Measurements from ENCODE around the gene RFK. TPM values are rescaled to one million over a fixed set of nuclear protein-coding genes. Genes with fewer than 3 reads are reported as not detected.

RFK gene
- total and polyA plus RNA-seq, 9 of the 15 experiments (the other 6 are each of a cell fraction or from before 2014, with no cell fraction given), result 3.8 to 51.1 (median 14.8) TPM

GRCh38 chr9:76338418-76338817 is 55.8 kb downstream of the RFK start:
- H3K9me1 ChIP-seq (ENCODE audit: control insufficient read depth, insufficient read depth, low read length), result no peaks in the 10 kb centered on the region
- no TSS peak for BruUV-seq (replicated peaks)
- ChIA-PET CTCF (ENCODE audit: low intra/inter-chr PET ratio) (no interaction called here), POLR2A (interaction anchor here (1.0 kb wide), 1 partner anchor 21 kb away, joined by 3 read pairs; no protein-coding TSS in a partner anchor)
- 23% methylated on average over 6 of the region's 6 CpGs for WGBS (ENCODE audit: insufficient coverage, low coverage, missing lambda C conversion rate)
- ATAC-seq (no peak), FAIRE-seq (no peak), DNase-seq (ENCODE audit: extremely low read depth in 1 of 4, low spot score in 3 of 4) (no peak)
- no peaks in the 10 kb centered on the region; a peak in 2 of 5 replicates for H3K27me3 ChIP-seq (ENCODE audit: control insufficient read depth in 2 of 2, insufficient read depth in 2 of 2, low read length in 2 of 2)
- H3K4me1 ChIP-seq (replicated peaks in 1 of 2; ENCODE audit: control insufficient read depth in 2 of 2, insufficient read depth in 2 of 2, low read length in 2 of 2), result no peaks in the 10 kb centered on the region; a peak in 1 of 5 replicates
- TF ChIP-seq ZKSCAN1 (IDR thresholded peaks at IDR 0.05; ENCODE audit: low read depth, low read length) (no peak), SMARCA4 (IDR thresholded peaks at IDR 0.05) (no peak), ZNF165 (CRISPR knock-in tag; IDR thresholded peaks at IDR 0.05; ENCODE audit: borderline replicate concordance) (no peak), SUPT5H (IDR thresholded peaks at IDR 0.05) (no peak)
- no peaks in the 10 kb centered on the region for H4K20me1 ChIP-seq (replicated peaks; ENCODE audit: control insufficient read depth, insufficient read depth, low read length)
- H3K79me2 ChIP-seq (ENCODE audit: control insufficient read depth, insufficient read depth, low read length), result no peaks in the 10 kb centered on the region
- H3K27ac ChIP-seq (ENCODE audit: extremely low read depth, low read depth, low read length), result no peak overlapping the region
- intact Hi-C loops (cut with micrococcal nuclease), result no loop called here
- no peak overlapping the region for H3K4me3 ChIP-seq
- no peaks in the 10 kb centered on the region for H3K36me3 ChIP-seq (ENCODE audit: control insufficient read depth, insufficient read depth, low read length)
- no peak overlapping the region for H2AFZ ChIP-seq (ENCODE audit: low read depth, low read length)
- no peak overlapping the region for H3K9ac ChIP-seq (ENCODE audit: insufficient read depth in 1 of 2, low read depth in 2 of 2, low read length in 2 of 2)
- no peak overlapping the region for H3K4me2 ChIP-seq (ENCODE audit: insufficient read depth, low read length)
- in situ Hi-C loops (cut with MboI), result no loop called here
- no peaks in the 10 kb centered on the region for H3K9me3 ChIP-seq (replicated peaks; ENCODE audit: control insufficient read depth, insufficient read depth, low read depth, low read length)

DNA sequence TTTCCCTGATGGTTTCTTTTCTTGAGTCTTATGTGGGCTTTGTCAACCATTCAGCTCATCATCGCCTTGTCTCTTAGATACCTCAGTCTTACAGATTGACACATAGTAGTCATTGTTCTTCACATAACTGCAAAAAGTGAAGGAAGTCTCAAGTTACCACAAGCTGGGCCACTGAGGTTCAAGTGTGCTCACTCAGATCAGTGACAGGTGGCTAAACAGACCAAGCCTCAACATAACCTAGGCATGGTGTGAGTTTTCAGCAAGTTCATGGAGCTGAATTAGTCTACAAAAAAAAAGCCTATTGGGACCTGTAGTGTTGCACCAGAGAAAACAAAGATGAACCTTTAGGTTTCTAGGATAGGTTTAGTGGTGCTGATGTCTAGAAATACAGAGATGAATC is 58.2 kb downstream of the RFK start:
- Histone ChIP-seq H3K36me3 (ENCODE audit: control insufficient read depth, insufficient read depth, low read length) (no peaks in the 10 kb centered on the region), H3K9me3 (replicated peaks; ENCODE audit: control insufficient read depth, insufficient read depth, low read depth, low read length) (no peaks in the 10 kb centered on the region), H3K4me1 (replicated peaks in 1 of 2; ENCODE audit: control insufficient read depth in 2 of 2, insufficient read depth in 2 of 2, low read length in 2 of 2) (no peaks in the 10 kb centered on the region; a peak in 1 of 5 replicates), H3K4me2 (ENCODE audit: insufficient read depth, low read length) (no peak overlapping the region), H3K9me1 (ENCODE audit: control insufficient read depth, insufficient read depth, low read length) (no peaks in the 10 kb centered on the region), H3K4me3 (no peak overlapping the region), H3K9ac (ENCODE audit: insufficient read depth in 1 of 2, low read depth in 2 of 2, low read length in 2 of 2) (no peak overlapping the region), H3K27me3 (ENCODE audit: control insufficient read depth in 2 of 2, insufficient read depth in 2 of 2, low read length in 2 of 2) (peaks cover 0 to 11% of the 10 kb centered on the region in 2 experiments; a peak in 2 of 5 replicates), H4K20me1 (replicated peaks; ENCODE audit: control insufficient read depth, insufficient read depth, low read length) (no peaks in the 10 kb centered on the region), H2AFZ (ENCODE audit: low read depth, low read length) (no peak overlapping the region), H3K79me2 (ENCODE audit: control insufficient read depth, insufficient read depth, low read length) (no peaks in the 10 kb centered on the region), H3K27ac (ENCODE audit: extremely low read depth, low read depth, low read length) (no peak overlapping the region)
- in situ Hi-C loops (cut with MboI) (no loop called here), intact Hi-C loops (cut with micrococcal nuclease) (no loop called here)
- BruUV-seq (replicated peaks), result no TSS peak
- no CpG with 5 or more reads among the region's 1 CpG for WGBS (ENCODE audit: insufficient coverage, low coverage, missing lambda C conversion rate)
- DNase-seq (ENCODE audit: extremely low read depth in 1 of 4, low spot score in 3 of 4) (no peak), ATAC-seq (no peak), FAIRE-seq (no peak)
- POLR2A ChIA-PET, result interaction anchor here (0.6 kb wide), 1 partner anchor 14 kb away, joined by 3 read pairs; no protein-coding TSS in a partner anchor
- CTCF ChIA-PET (ENCODE audit: low intra/inter-chr PET ratio), result no interaction called here
- TF ChIP-seq HIVEP1 (CRISPR knock-in tag; IDR thresholded peaks at IDR 0.05), result no peak
- no peak for TF ChIP-seq RFX7 (CRISPR knock-in tag; IDR thresholded peaks at IDR 0.05)
- TF ChIP-seq, protein P1, sequence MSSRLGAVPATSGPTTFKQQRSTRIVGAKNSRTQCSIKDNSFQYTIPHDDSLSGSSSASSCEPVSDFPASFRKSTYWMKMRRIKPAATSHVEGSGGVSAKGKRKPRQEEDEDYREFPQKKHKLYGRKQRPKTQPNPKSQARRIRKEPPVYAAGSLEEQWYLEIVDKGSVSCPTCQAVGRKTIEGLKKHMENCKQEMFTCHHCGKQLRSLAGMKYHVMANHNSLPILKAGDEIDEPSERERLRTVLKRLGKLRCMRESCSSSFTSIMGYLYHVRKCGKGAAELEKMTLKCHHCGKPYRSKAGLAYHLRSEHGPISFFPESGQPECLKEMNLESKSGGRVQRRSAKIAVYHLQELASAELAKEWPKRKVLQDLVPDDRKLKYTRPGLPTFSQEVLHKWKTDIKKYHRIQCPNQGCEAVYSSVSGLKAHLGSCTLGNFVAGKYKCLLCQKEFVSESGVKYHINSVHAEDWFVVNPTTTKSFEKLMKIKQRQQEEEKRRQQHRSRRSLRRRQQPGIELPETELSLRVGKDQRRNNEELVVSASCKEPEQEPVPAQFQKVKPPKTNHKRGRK (tag; IDR thresholded peaks at IDR 0.05), result no peak
- no peak for TF ChIP-seq ZC3H11A (IDR thresholded peaks at IDR 0.05; ENCODE audit: low read depth, low read length)
- no peak for TF ChIP-seq ZNF57 (CRISPR knock-in tag; IDR thresholded peaks at IDR 0.05)
- TF ChIP-seq TRIM24 (IDR thresholded peaks at IDR 0.05), result no peak
- no peak for TF ChIP-seq E2F3 (CRISPR knock-in tag; IDR thresholded peaks at IDR 0.05)
- TF ChIP-seq CHD4 (IDR thresholded peaks at IDR 0.05; ENCODE audit: insufficient read depth, insufficient replicate concordance, low read depth, low read length, poor library complexity, severe bottlenecking), result no peak
- no peak for TF ChIP-seq L3MBTL2 (IDR thresholded peaks at IDR 0.05)
- TF ChIP-seq SRSF7 (optimal IDR thresholded peaks at IDR 0.05; ENCODE audit: low read depth, low read length), result no peak
- TF ChIP-seq, protein P2, sequence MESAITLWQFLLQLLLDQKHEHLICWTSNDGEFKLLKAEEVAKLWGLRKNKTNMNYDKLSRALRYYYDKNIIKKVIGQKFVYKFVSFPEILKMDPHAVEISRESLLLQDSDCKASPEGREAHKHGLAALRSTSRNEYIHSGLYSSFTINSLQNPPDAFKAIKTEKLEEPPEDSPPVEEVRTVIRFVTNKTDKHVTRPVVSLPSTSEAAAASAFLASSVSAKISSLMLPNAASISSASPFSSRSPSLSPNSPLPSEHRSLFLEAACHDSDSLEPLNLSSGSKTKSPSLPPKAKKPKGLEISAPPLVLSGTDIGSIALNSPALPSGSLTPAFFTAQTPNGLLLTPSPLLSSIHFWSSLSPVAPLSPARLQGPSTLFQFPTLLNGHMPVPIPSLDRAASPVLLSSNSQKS (CRISPR knock-in tag; IDR thresholded peaks at IDR 0.05), result no peak
